Endothelial cell of umbilical vein (primary cell): ENCODE results near the gene EBI3. TPM values are rescaled to one million over a fixed set of nuclear protein-coding genes. Genes with fewer than 3 reads are reported as not detected.
"Not testable (repeated sequence)": the region's sequence is repeated elsewhere in the genome, so short reads cannot be mapped to it uniquely, and the experiment has no call there.

ENCODE experiments used
- BruUV-seq: library from RNA; stranded (reverse); fragments of 400-500 nt; replicated peaks from 2 replicates; lab custom pipeline; 2021; lab: Mats Ljungman, UMichigan
- CTCF ChIA-PET: fragments of 300-600, 350-600 bp; sonication (Branson Sonifier 250); formaldehyde crosslinking; loops from one replicate; lab custom pipeline; 2021; ENCODE audit warnings: antibody characterized with exemption, inconsistent platforms; lab: Charles Lee
- POLR2A ChIA-PET: fragments of 300-600, 350-600 bp; sonication (Branson Sonifier 250); formaldehyde crosslinking; loops from one replicate; lab custom pipeline; 2021; ENCODE audit warnings: antibody characterized with exemption, inconsistent platforms; lab: Charles Lee
- DNase-seq: peaks from one replicate; pipeline ENCODE4 v3.0.0-alpha.2; 2011; ENCODE audit warnings: low read depth, low spot score
- FAIRE-seq: peaks from 2 replicates; lab custom pipeline; 2011; peaks lifted over from hg19 to GRCh38; lab: Jason Lieb, UNC
- H2AFZ ChIP-seq: 2 replicates; pipeline ENCODE4 v1.6.0; 2012; ENCODE audit warnings: low read depth, low read length, control low read depth, inconsistent platforms
- H3K27ac ChIP-seq: 2 replicates; pipeline ENCODE4 v1.5.1; 2011; ENCODE audit warnings: low read depth, mild to moderate bottlenecking, control low read depth, low read length, moderate library complexity; ENCODE audit not compliant: insufficient read depth
- H3K27me3 ChIP-seq, 2 experiments: 2 replicates each; pipeline versions ENCODE4 v1.6.0 to v1.6.1; 2011; ENCODE audit warnings: low read length in 2 of 2, mixed read lengths in 1 of 2; ENCODE audit not compliant: control insufficient read depth in 2 of 2, insufficient read depth in 2 of 2
- H3K36me3 ChIP-seq, 2 experiments: 2 replicates in 1 of 2; 3 replicates in 1 of 2; pipeline ENCODE4 v1.5.1; 2011; ENCODE audit warnings: low read length in 2 of 2, mild to moderate bottlenecking in 1 of 2, moderate library complexity in 1 of 2; ENCODE audit not compliant: control insufficient read depth in 2 of 2, insufficient read depth in 2 of 2; ENCODE audit errors: extremely low read depth in 1 of 2
- H3K4me1 ChIP-seq: 3 replicates; pipeline ENCODE4 v1.5.1; 2011; ENCODE audit warnings: mild to moderate bottlenecking, low read length; ENCODE audit not compliant: control insufficient read depth, insufficient read depth; ENCODE audit errors: extremely low read depth
- H3K4me2 ChIP-seq: 2 replicates; pipeline ENCODE4 v1.6.1; 2011; ENCODE audit warnings: low read length, control low read depth, mixed read lengths; ENCODE audit not compliant: insufficient read depth
- H3K4me3 ChIP-seq, 3 experiments: fragments of 200-600 bp in 1 of 3; sonication (generic), shearing (Covaris generic) in 1 of 3; replicated peaks in 1 of 3; 2 replicates each; pipeline ENCODE4 v1.5.1; 2011 to 2016; ENCODE audit warnings: control low read depth in 3 of 3, low read length in 3 of 3, mild to moderate bottlenecking in 2 of 3, inconsistent platforms in 1 of 3, low read depth in 1 of 3, moderate library complexity in 1 of 3; ENCODE audit not compliant: insufficient read depth in 1 of 3
- H3K79me2 ChIP-seq: 2 replicates; pipeline ENCODE4 v1.6.0; 2012; ENCODE audit warnings: low read length, inconsistent platforms; ENCODE audit not compliant: control insufficient read depth, insufficient read depth
- H3K9ac ChIP-seq: replicated peaks from 2 replicates; pipeline ENCODE3; 2011; ENCODE audit warnings: low read length, control low read depth; ENCODE audit not compliant: insufficient read depth; ENCODE audit errors: extremely low read depth
- H3K9me1 ChIP-seq: replicated peaks from 3 replicates; pipeline ENCODE4 v1.6.0; 2011; ENCODE audit warnings: mild to moderate bottlenecking, low read length; ENCODE audit not compliant: control insufficient read depth, insufficient read depth; ENCODE audit errors: extremely low read depth
- H3K9me3 ChIP-seq: replicated peaks from 2 replicates; pipeline ENCODE4 v1.5.1; 2012; ENCODE audit warnings: low read length, inconsistent platforms; ENCODE audit not compliant: control insufficient read depth, insufficient read depth
- H4K20me1 ChIP-seq: replicated peaks from 2 replicates; pipeline ENCODE3; 2011; ENCODE audit warnings: mild to moderate bottlenecking, low read length; ENCODE audit not compliant: control insufficient read depth, insufficient read depth; ENCODE audit errors: extremely low read depth
- CTCF ChIP-seq, 2 donors: IDR thresholded peaks; 1 replicate in 1 of 2; 2 replicates in 1 of 2; pipeline ENCODE4 v1.5.1; 2011; ENCODE audit warnings: low read length in 2 of 2, mild to moderate bottlenecking in 2 of 2, moderate library complexity in 2 of 2, control low read depth in 1 of 2, inconsistent platforms in 1 of 2, low read depth in 1 of 2; ENCODE audit not compliant: insufficient read depth in 1 of 2; ENCODE audit errors: extremely low read depth in 1 of 2
- GATA2 ChIP-seq: IDR thresholded peaks from 2 replicates; pipeline ENCODE4 v1.7.0; 2011; ENCODE audit warnings: low read depth, mild to moderate bottlenecking, moderate library complexity, mixed read lengths, low read length; ENCODE audit not compliant: insufficient read length, insufficient read depth
- JUN ChIP-seq: IDR thresholded peaks from 2 replicates; pipeline ENCODE4 v1.6.1; 2011; ENCODE audit warnings: borderline replicate concordance, low read depth; ENCODE audit not compliant: insufficient read length, insufficient read depth
- POLR2AphosphoS5 ChIP-seq: IDR thresholded peaks from 2 replicates; pipeline ENCODE4 v1.6.1; 2012; ENCODE audit warnings: low read depth, mild to moderate bottlenecking, control low read depth, low read length, moderate library complexity; ENCODE audit not compliant: insufficient read depth
- dilution Hi-C: fragments of 300-500 bp; cut with MboI; formaldehyde crosslinking; loops from one replicate; pipeline ENCODE4 v1.15.0; 2019; ENCODE audit warnings: low sequenced_read_pairs; ENCODE audit not compliant: extremely low pct_ligation_motif_present
- intact Hi-C: fragments of 100-400 bp; cut with micrococcal nuclease; formaldehyde crosslinking; loops from one replicate; pipeline ENCODE4 v1.10.0; 2022
- polyA plus RNA-seq, 4 experiments: library from polyadenylated mRNA; depleted of rRNA in 3 of 4; stranded (reverse) in 3 of 4; unstranded in 1 of 4; fragments of >200 nt; gene quantifications; 2 replicates each; pipeline versions ENCODE4 v1.2.1 to v1.2.3, GENCODE V29; 2011 to 2012; ENCODE audit warnings: missing spikeins in 1 of 4
- total RNA-seq: library from RNA; stranded (reverse); gene quantifications from 2 replicates; pipeline ENCODE4 v1.2.3, GENCODE V29; 2021
- TF ChIP-seq, protein P1 (sequence below): IDR thresholded peaks from 2 replicates; pipeline ENCODE4 v1.6.1; 2011; ENCODE audit not compliant: insufficient read depth, insufficient read length

EBI3 gene
- total and polyA plus RNA-seq, 2 donors (not counting 3 experiments of a cell fraction or from before 2014, with no cell fraction given): 0.29 to 1.0 TPM

DNA sequence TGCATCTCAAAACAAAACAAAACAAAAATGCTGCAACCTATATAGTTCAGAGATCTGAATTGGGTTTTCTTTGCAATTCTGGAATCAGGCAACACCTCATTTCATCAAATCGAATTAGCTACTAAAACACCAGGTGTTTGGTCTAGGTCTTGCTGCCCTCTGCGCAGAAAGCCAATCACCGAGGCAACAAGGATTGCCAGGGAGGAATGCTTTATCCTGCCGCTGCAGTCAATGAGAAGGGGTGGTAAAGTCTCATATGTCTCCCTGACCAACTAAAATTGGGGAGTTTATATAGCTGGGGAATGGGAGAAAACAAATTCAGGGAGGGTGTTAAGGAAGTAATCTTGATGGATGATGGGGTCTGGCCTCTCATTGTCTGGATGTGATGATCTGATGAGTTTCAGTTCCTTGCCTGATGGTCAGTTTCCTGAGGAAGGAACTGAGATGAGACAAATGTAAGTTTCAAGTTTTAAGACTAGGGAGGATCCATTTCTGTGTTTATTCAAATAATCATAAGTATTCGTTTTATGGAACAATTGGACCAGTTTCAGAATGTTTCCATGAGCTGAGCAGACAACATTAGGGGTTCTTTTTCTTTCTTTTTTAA lies 12.6 kb downstream of the EBI3 start:
- intact Hi-C loops (no loop called here), dilution Hi-C loops (no loop called here)
- no peak overlapping the region for H3K4me3 ChIP-seq
- no peaks in the 10 kb centered on the region for H3K4me1 ChIP-seq
- ChIA-PET CTCF (interaction anchor here (1.4 kb wide), 1 partner anchor 10 kb away, joined by 4 read pairs; no protein-coding TSS in a partner anchor), POLR2A (no interaction called here)
- BruUV-seq: no TSS peak
- H3K9me3 ChIP-seq: no peaks in the 10 kb centered on the region
- FAIRE-seq (no peak), DNase-seq (no peak)
- TF ChIP-seq GATA2 (no peak), CTCF (IDR thresholded peaks at IDR 0.05; ENCODE audit: extremely low read depth in 1 of 2, insufficient read depth in 1 of 2, low read depth in 1 of 2, low read length in 2 of 2) (no peak), POLR2AphosphoS5 (no peak), JUN (no peak)
- TF ChIP-seq, protein P1, sequence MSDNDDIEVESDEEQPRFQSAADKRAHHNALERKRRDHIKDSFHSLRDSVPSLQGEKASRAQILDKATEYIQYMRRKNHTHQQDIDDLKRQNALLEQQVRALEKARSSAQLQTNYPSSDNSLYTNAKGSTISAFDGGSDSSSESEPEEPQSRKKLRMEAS: no peak
- no peak overlapping the region for H3K4me2 ChIP-seq
- no peaks in the 10 kb centered on the region for H3K79me2 ChIP-seq
- no peaks in the 10 kb centered on the region for H3K9me1 ChIP-seq
- H3K36me3 ChIP-seq: no peaks in the 10 kb centered on the region
- no peak overlapping the region for H3K27ac ChIP-seq
- no peaks in the 10 kb centered on the region for H4K20me1 ChIP-seq
- no peaks in the 10 kb centered on the region for H3K27me3 ChIP-seq
- no peak overlapping the region for H2AFZ ChIP-seq
- H3K9ac ChIP-seq: no peak overlapping the region

DNA sequence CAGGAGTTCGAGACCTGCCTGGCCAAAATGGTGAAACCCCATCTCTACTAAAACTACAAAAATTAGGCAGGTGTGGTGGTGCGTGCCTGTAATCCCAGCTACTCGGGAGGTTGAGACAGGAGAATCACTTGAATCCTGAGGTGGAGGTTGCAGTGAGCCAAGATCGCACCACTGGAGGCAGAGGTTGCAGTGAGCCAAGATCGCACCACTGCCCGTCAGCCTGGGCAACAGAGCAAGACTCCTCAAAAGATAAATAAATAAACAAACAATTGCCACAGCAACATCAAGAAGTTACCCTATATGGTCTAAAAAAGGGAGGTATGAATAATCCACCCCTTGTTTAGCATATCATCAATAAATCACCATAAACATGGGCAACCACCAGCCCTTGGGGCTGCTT lies 16.6 kb downstream of the EBI3 start:
- CTCF ChIA-PET, POLR2A ChIA-PET, dilution Hi-C loops, DNase-seq, H4K20me1 ChIP-seq, H3K4me1 ChIP-seq, H3K9me1 ChIP-seq, H3K9ac ChIP-seq, BruUV-seq, H3K4me3 ChIP-seq, FAIRE-seq, intact Hi-C loops, H3K9me3 ChIP-seq, H3K4me2 ChIP-seq, H3K27ac ChIP-seq, H3K79me2 ChIP-seq, H3K27me3 ChIP-seq: not testable (repeated sequence)
- H3K36me3 ChIP-seq: peaks cover 8 to 11% of the 10 kb centered on the region in 2 experiments
- peak overlapping the region; percentile 74 for H2AFZ ChIP-seq
